SHP77 treated with DMSO at 0.1 percent for 48 hours (cell line): Measurements from ENCODE around the gene STK11IP.

ENCODE experiments used
- DNase-seq: peaks from one replicate; lab custom pipeline; 2025; lab: John Stamatoyannopoulos, UW

The STK11IP gene

DNA sequence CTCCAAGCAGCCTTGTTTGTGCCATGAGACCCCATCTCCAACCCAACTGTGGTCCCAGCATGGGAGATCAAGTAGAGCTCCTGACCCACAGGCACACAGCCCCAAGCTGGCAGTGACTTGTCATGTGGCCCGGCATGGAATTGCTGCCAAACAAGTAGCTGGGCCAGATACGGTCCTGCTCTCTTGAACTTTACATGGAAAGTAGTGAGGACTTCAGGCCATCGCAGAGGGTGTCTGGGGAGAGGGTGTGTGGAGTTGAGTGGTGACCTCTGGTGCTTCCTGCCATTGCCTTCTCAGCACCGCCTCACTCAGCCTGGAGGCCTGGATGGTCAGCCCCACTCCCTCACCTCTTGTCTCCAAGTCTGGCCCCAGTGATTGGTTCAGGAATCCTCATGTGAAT, 18.9 kb downstream of the STK11IP start:
- no peak for DNase-seq

GRCh38 chr2:219618733-219619122, 21.1 kb downstream of the STK11IP start:
- no peak for DNase-seq

- DNase-seq: no peak
These were observed 21.6 kb downstream of the STK11IP start for GRCh38 chr2:219619235-219619634.

DNA sequence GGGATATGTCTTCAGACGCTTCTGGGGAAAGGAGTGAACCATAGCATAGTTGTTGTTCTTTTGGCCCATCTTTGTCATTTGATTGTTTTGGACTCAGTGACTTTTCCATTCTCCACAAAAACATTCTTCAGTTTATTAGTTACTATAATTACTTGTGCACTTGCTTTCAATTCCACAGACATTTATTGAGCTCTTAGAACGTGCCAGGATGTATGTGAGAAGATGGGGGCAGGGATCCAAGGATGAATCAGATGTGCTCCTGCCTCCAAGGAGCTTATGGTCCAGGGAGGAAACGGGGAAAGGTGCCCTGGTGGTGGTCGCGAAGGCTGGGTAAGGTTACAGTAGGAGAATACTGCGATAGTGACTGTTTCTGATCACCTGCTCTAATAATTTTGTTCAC, 22.9 kb downstream of the STK11IP start:
- no peak for DNase-seq

GRCh38 chr2:219621935-219622334, 24.3 kb downstream of the STK11IP start:
- no peak for DNase-seq

DNA sequence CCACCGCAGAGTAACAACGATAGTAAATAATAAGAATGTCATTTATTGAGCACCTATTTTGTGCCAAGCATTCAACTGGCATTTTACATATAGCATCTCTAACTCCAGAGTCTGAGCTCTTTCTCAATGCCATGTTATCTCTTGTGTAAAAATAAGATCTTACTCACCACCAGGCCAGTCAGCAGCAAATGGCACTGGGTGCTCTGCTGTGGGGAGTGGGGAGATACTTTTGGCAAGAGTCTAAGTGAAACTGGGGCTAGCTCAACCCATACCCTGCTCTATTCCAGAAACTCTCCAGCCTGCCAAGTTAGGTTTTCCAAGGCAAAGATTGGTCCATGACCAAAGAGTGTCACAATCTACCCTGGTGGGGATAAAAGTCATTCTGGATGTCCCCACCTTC, 24.8 kb downstream of the STK11IP start:
- DNase-seq: no peak

- DNase-seq: no peak
These were observed 26.9 kb downstream of the STK11IP start for GRCh38 chr2:219624565-219624964.

DNA sequence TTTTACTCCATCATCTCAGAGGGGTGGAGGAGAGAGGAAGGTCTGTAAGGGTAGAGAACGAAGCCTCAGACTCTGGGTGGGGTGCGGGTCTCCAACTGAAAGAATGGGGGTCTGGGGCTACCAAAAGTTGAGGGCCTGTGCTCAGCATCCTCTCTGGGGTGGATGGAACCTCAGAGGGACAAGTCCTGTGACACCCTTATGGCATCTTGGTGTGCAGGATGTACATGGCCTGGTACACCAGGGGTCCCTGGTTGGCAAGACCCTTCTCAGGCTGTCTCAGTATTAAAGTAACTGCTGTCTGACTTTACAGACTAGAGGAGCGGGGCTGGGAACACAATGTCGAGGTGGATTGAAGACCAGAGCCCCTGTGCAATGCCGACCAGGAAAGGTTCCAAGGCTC, 27.5 kb downstream of the STK11IP start:
- DNase-seq: no peak

DNA sequence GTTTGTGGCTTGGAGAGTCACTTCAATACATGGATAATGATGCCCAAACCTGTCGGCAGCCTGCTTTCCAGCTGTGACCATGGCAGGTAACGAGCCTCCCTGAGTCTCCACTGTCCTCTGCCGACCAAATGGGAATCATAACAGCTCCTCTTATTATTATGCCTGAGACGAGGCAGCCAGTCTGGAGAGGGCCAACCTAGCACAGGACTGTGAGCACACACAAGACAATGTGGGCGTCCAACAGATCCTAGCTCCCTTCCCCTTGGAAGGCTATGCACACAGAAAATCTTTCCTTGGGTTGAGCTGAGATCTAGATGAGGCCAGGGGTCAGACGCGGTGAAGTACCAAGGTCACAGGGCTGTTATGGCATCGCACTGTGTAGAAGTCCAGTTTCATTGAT, 28.9 kb downstream of the STK11IP start:
- DNase-seq: no peak

DNA sequence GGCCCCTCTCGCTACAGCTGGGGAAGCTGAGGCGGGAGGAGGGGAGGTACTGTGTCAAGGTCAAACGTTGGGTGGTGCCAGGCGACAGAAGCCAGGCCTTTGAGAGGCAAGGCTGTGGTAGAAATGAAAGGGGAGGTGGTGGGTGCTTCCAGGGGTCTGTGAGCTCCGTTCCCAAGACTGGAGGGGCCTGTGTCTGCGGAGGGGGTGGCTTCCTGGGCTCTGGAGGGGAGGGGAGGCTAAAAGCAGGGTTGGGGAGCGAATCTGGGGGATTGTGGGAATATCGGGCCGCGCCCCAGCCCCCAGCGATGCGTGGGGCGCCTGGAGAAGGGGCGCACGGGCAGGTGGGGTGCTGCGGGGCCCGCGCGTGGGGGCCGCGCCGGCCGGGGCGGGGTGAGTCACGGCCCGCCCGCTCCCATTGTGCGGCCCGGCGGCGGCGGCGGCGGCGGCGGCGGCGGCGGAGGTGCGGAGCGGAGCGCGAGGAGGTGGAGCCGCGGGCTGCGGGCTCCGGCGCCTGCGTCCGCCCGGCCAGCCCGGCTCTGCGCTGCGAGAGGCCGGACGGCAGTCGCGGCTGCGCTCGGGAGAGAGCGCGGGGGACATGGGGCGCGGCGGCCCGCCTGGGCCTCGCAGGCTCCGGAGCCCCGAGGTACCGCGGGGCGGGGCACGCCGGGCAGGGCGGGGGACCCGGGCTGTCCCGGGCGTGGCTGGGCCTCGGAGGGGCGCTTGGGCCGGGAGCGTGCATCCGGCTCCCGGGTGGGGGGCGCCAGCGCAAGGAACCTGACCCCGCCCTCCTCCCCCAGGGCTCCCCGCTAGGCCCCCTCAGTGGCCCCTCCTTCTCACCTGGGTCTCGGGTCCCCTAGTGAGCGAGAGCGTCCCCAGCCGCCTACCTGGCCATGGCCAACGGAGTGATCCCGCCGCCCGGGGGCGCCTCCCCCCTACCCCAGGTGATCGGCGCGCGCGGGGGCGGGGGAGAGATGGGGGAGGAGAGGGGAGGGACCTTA, 29.7 kb downstream of the STK11IP start, which contains the start of gene SLC4A3:
SLC4A3 (plus strand) TSS at position 528 of the 998 bp plus-strand sequence; CDS start at position 891, 363 bp downstream.
- no peak for DNase-seq

DNA sequence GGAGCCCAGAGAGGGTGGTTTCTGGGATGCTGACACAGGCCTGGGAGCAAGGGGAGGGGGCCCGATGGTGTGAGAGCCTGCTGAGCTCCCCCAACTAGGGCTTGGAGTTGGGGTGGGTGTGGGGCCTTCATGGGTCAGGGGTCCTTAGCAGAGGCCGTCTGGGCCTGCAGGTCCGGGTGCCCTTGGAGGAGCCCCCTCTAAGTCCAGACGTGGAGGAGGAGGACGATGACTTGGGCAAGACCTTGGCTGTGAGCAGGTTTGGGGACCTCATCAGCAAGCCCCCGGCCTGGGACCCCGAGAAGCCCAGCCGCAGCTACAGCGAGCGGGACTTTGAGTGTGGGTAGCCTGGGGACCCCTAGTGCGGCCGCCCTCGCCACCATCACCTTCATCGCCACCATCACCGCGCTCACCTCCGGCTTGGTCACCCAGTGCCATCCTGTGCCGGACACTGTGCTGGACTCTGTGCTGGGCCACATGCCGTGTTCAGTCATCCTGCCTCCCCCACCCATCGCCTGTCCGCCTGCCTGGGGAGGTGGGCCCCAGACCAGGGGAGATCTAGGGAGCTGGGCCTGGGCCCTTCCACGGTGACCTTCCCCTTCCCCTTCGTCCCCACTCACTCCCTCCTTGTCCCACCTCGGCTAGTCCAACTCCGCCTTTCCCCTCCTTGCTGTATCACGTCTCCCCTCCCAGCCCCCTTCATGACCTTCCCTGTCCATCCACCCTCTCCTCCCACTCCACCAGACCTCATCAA, 30.8 kb downstream of the STK11IP start:
- no peak for DNase-seq

DNA sequence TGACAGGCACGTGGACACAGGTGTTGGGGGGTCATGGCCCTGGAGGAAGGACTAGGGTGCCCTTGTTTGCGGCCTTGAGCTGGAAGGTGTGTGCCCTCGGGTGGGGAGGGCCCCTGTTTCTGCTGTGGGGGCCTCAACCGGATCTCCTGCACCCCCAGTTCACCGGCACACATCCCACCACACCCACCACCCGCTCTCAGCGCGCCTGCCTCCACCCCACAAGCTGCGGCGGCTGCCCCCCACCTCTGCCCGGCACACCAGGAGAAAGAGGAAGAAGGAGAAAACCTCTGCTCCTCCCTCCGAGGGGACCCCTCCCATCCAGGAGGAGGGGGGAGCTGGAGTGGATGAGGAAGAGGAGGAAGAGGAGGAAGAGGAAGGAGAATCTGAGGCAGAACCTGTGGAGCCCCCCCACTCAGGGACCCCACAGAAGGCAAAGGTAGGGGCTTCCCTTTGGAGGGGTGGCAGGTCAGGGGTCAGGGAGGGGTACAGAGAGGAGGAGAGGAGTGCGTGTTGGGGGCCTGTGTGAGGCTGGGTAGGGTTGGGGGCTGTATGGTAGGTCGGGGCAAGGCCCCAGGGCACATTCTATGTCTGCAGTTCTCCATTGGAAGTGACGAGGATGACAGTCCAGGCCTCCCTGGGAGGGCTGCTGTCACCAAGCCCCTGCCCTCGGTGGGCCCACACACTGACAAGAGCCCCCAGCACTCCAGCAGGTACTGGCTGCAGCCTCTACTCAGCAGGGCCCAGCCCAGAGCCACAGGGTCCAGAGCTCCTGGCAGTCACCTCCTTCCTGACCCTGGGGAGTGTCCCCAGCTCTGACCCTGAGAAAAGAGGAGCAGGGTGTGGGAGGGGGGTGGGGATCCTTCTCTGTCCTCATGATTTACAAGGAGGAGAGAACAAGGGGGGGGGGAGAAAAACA, 31.6 kb downstream of the STK11IP start:
- no peak for DNase-seq

- no peak for DNase-seq
These were observed 32.5 kb downstream of the STK11IP start for GRCh38 chr2:219629976-219630695.

- no peak for DNase-seq
These were observed 33.2 kb downstream of the STK11IP start for GRCh38 chr2:219630770-219631405.

DNA sequence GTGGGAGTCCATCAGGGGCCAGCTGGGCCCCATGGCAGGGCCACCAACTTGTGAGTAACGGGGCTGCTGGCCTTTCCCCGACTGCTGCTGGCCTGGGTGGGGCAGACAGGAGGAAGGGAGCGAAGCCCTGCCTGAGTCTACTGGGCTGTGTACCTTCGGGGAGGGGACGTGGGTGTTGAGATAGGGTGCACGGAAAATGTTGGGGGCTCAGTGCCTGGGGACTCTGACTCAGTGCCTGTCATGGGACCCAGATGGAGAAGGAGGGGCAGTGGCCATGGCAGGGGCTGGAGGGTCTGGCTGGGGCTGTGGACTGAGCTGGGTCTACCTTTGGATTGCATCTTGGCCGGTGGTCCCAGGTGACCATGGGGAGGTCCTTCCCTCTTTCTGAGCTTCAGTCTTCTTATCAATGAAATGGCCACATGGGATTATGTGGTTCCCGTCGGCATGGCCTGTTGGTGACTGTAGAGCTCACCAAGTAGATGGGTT, 33.8 kb downstream of the STK11IP start:
- DNase-seq: no peak

GRCh38 chr2:219631904-219632759, 34.5 kb downstream of the STK11IP start:
- no peak for DNase-seq

- DNase-seq: no peak
These were observed 35.1 kb downstream of the STK11IP start for GRCh38 chr2:219632760-219633105.

DNA sequence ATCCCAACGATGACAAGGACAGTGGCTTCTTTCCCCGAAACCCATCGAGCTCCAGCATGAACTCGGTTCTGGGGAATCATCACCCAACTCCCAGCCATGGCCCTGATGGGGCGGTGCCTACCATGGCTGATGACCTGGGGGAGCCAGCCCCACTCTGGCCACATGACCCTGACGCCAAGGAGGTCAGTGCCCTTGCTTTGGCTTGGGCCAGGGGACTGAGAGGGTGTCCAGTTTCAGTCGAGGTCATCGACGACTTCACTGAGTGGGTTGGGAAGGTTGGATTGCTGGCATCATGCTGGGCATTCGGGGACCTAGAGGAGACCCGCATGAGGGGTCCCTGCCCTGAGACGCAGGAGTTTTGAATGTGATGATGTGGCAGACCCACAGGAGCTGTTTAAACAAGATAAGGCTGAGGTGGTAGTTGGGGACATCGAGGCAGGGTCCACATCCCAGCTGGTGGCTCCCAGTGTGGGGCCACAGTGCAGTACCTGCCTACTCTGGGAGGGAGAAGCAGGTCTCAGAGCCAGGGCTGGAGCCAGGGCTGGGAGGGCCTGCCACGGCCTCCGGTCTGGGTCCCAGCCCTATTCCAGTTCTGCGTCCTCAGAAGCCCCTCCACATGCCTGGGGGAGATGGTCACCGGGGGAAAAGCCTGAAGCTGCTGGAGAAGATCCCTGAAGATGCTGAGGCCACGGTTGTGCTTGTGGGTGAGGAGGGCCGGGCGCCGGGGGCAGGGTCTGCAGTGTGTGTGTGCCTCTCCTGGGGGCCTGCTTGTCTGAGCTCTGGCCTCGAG, 35.8 kb downstream of the STK11IP start:
- no peak for DNase-seq
